HG03354 (cell line): ENCODE results near the gene AFMID.

Experiments used
- ATAC-seq: cut with Tn5 transposase; IDR thresholded peaks from one replicate; pipeline ENCODE4 v1.9.1; 2021; ENCODE audit warnings: mild to moderate bottlenecking; ENCODE audit not compliant: unreplicated experiment, poor library complexity, severe bottlenecking

AFMID gene

DNA sequence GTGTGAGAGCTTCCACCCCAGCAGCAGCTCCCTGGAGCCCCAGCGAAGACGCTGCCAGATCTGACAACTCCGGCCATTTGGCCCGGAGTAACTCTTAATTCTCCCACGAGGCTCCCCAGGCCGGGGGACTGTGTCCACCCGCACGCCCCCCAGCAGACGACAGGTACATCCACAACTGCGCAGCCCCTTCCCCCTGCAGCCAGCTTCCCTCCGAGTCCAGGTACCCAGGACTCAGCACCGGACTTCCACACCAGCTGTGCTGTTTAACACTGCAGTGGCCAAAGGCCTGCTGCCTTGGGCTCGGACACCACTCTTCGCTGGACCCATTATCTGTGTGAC, 11.6 kb upstream of the AFMID start:
- ATAC-seq: no peak

DNA sequence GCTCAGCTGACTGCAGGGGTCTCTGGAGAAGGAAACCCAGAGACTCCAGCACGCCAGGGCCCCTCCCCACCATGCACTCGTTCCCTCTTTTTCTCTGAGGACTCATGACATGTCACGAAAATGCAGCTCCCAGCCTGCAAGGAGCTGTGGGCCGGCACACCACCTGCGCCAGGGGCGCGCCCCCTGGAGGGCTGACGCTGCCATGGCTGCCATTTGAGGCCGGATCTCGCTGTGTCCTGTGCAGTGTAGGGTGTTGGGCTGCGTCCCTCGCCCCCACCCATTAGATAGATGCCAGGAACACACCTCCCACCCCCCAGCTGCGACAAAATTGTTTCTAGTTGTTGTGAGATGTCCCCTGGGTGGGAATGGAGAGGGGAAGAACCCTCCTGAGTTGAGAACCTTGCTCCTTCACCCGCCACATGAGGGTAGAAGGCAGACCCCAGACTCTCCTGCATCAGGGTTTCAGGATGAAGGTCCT, 10.6 kb upstream of the AFMID start:
- ATAC-seq: no peak

DNA sequence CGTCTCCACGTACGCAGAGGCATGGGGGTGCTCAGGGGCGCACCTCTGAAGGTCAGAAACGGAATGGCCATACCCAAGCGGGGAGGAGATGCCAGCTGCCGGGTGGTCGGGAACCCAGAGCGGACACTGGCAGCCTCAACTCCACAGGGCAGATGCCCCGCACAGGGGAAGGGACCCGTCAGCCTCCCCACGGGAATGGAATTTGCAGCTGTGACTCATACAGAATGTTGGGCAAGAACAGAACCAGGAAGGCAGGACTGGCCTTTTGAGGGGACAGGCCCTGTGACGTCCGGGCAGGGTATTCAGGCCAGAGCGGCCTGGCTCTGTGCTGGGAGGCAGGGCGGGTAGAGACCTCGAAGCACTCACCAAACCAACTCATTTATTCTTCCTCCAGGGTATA, 7.8 kb upstream of the AFMID start:
- no peak for ATAC-seq

DNA sequence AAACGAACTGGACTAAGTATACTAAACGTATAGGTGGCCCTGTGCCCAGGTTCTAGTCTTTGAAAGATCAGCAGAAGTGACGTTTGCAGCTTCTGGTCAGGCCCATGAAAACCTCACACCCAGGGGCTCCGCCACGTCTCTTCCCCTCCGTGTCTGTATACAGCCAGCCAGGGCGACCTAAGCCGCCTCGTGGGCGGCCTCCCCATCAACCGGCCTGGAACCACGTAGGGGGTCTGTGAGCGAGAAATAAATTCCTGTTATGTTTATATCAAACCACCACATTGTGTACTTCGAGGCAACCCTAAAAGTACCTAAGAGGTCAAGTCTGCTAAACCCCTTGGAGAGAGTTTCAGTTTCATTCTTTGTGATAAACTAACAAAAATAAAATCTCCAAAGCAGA, 7.1 kb upstream of the AFMID start:
- no peak for ATAC-seq

DNA sequence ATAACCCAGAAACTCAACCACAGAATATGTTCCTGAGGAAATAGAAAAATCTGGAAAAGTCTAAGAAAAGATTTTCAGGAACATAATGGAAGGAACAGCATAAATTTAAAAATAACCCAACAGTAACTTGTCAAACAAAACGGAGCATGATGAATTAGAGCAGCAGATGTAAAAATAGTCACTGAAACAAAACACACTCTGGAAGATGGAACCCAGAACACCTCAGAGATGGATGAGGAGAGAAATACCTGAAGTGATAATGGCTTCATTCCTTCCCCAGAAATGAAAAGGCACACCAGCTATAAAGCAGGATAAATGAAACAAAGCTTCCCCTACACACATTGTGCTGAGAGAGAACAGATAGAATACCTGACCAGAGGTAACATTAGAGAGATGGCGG, 6.7 kb upstream of the AFMID start:
- no peak for ATAC-seq

DNA sequence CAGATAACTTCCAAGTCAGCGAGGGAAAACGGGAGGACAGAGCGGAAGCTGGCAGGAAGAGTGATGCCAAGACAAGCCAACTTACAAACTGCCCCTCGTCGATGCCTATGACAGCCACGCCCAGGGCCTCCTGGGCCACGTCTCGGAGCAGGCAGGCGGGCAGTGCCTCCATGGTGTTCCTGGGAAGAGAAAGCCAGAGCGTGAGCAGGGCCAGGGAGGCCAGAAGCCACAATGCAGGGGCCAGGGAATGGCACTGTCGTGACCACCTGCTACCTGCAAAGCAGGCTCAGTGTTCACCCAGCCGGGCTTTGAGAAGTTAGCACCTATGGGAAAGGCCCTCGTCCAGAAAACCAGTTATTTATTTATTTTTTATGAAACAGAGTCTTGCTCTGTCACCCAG, 4.7 kb upstream of the AFMID start:
- ATAC-seq: no peak

DNA sequence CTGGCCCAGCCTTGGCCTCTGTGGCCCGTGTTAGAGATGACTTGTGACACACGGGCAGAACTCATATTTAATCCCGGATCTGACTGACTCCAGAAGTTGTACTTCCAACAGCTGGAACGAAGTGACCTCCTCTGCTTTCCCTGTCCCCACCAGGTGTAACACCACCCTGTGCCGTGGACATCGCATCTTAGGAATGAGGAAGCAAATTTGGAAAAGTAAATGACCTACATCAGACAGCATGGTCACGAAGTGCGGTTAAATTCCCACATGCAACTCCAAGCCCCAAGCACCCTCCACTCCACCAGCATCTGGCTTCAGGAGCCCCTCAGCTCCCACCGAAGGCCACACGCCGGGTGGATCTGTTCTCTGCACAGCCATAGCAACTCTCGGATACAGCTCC, 3.2 kb upstream of the AFMID start:
- ATAC-seq: no peak

DNA sequence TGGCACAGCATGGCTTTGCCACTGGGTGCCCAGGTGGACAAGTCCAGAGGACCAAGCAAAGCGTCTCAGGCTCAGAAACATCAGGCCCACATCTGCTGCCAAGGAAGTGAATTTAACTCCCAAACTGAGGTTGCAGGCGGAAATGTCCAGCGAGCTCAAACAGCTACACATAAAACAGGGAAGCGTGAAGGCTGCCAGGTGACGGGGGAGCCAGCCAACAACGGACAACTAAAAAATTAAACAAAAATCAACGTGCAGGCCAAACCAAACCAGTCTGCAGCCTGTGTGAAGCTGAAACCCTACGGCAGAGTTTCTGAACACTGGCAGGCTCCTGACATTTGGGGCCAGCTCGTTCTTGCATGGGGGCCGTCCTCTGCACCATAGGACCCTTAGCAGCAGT, 2.8 kb upstream of the AFMID start:
- no peak for ATAC-seq

DNA sequence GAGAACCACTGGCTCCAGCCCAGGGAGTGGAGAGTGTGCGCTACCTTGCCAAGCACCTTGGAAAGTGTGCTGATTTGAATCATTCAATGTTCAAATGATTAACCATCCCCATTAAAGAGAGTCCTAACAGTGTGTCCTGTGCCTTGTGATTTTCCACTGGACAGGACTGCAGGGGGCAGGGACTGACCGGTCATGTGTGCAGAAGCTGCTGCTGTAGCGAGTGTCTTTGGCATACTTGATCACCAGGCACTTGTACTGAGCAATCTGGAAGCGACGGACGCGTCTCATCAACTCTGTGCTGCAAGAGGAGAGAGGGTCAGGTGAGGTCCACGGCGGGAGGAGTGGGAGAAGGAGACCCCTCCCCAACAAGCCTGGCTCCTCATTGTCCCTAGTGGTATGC, 2.3 kb upstream of the AFMID start:
- no peak for ATAC-seq

DNA sequence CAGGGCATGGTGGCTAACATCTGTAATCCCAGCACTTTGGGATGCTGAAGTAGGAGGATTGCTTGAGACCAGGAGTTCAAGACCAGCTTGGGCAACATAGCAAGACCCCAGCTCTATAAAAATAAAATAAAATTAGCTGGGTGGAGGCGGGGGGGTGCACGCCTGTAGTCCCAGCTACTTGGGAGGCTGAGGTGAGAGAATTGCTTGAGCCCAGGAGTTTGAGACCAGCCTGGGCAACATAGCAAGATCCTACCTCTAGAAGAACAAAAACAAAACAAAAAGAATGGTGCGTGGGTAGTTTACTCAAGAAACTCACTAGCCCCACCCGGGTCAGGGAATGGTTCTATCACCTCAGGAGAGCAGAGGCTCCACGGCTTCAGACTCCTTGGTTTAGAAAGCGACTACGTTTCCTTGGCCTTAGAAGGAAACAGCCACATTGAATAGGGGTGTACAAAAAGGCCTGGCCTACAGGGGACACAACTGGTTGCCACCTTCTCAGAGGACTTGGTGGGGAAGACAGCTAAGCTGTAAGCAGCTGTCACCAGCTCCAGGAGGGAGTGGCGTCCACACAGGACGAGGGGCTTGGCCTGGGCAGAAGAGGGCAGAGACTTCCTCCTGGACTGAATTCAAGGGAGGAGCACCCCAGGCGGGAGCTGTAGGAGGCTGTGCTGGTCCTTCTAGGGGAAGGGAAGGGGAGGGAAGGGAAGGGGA, 1.0 kb upstream of the AFMID start:
- ATAC-seq: no peak

DNA sequence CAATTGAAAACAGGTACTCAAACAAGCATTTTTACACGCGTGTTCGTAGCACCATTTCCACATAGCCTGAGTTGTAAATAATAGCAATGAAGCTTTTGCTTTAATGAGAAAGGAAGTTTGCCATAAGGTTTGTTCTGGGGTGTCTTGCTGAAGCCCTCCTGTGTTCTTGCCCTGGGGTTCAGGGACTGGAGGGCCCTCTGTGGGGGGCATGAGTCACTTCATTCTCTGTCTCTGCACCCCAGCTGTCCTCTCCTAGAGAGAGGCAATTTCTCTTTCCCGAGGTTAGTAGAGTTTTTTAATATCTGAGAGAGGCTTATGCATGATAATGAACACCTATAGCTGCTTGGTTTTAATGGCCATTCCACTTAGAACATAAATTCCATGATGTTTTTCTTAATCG, 9.6 kb downstream of the AFMID start:
- no peak for ATAC-seq

DNA sequence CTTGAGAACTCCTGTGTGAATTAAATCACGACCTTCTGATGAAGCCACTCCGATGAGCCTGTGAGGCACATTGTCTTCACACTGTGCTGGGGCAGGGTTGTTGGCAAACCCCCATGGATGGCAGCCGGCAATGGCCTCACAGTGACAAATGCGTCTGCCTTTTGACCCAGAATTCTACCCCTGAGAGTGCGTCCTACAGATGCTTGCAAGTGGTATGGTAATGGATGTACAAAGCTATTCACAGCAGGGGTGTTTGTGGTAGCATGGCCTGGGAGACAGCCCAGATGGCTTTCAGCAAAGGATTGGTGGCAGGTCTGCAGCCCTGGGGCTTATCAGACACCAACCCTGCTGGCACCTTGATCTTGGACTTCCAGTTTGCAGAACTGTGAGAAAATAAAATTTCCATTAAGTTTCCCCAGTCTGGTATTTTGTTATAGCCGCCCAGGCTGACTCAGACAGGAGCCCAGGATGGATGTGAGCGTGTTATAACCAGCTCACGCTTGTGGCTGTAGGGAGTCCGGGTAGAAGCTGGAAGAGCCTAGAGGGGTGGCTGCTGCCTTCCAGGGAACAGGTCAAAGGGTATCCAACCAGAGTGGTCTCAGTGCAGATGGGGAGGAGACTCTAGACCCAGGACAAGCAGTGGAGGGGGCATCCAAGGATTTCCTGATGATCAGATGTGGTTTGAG, 10.1 kb downstream of the AFMID start:
- ATAC-seq: no peak

DNA sequence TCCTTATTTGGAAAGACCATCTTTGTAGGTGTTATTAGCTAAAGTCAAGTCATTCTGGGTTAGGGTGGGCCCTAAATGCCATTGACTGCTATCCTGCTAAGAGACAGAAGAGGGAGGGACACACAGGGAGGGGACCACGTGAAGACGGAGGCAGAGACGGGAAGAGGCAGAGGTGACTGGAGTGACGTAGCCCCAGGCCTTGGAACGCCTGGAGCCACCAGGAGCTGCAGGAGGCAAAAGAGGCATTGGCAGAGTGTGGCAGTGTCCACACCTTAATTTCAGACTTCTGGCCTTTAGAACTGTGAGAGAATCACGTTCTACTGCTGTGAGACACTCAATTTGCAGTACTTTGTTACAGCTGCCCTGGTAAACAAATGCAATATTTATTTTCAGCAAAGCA, 13.3 kb downstream of the AFMID start:
- no peak for ATAC-seq

DNA sequence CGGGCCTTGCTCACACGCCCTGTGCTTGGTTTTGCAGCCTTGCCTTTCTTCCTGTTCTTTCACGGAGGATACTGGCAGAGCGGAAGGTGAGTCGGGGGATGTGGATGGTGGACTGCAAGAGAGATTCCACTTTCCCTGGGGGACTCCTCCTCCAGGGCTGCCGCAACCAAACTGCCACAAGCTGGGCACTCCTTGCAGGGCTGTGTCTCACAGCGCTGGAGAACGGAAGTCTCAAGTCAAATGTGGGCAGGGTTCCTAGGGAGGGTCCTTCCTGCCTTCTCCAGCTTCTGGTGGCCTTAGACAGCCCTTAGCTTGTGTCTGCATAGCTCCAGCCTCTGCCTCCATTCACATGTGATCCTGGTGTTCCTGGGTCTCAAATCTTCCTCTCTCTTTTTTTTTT, 15.5 kb downstream of the AFMID start:
- no peak for ATAC-seq

DNA sequence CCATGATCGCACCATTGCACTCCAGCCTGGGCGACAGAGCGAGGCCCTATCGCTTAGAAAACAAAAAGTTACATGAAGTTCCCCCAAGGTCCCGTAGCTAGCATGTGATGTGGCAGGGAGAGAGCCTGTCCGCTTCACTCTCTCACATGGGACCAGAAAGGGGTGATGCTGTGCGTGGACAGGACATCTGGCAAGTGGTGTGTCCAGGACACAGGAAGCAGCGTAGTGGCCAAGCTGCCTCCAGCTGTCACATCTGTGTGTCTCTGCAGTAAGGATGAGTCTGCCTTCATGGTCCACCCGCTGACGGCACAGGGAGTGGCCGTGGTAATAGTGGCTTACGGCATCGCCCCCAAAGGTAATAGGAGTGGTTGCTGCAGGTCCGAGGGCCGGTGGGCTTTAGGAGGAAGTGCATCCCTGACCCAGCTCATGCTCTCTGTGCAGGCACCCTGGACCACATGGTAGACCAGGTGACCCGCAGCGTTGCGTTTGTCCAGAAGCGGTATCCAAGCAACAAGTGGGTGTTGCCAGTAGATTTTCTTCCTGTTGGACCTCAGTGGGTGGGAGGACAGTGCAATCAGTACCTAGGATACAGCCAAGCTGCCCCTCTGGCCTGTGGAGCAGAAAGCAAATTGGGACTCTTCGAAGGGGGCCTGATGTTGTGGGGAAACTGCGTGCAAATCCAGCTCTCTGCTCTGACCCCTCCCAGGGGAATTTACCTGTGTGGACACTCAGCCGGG, 17.4 kb downstream of the AFMID start:
- no peak for ATAC-seq

DNA sequence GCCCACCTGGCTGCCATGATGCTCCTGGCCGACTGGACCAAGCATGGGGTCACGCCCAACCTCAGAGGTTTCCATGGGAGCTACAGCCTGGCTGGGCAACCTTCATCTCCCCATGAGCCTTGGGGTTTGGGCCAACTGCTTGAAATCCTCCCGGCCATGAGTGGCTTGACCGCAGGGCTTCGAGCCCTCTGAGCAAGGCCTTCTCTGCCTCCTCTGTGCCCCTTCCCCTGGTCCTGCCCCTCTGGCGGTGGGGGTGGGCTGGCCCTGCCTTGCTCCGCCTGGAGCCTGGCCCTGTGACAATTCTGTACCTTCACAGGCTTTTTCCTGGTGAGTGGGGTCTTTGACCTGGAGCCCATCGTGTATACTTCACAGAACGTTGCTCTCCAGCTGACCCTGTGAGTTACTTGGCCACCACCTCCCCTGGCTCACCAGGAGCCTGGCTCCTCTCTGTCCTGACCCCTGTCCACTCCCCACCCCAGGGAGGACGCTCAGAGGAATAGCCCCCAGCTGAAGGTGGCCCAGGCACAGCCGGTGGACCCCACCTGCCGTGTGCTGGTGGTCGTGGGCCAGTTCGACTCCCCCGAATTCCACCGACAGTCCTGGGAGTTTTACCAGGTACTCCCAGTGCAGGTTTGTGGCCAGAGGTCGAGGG, 18.1 kb downstream of the AFMID start:
- ATAC-seq: no peak

DNA sequence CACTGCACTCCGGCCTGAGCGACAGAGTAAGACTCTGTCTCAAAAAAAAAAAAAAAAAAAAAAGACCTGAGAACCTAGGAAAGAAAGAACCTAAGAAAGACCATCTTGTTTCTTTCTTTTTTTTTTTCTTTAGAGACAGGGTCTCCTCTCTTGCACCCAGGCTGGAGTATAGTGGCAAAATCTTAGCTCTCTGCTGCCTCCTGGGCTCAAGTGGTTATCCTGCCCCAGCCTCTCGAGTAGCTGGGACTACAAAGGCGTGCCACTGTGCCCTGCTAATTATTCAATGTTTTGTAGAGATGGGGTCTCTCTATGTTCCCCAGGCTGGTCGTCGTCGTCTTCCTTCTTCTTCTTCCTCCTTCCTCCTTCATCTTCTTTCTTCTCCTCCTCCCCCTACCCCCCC, 19.1 kb downstream of the AFMID start:
- no peak for ATAC-seq

DNA sequence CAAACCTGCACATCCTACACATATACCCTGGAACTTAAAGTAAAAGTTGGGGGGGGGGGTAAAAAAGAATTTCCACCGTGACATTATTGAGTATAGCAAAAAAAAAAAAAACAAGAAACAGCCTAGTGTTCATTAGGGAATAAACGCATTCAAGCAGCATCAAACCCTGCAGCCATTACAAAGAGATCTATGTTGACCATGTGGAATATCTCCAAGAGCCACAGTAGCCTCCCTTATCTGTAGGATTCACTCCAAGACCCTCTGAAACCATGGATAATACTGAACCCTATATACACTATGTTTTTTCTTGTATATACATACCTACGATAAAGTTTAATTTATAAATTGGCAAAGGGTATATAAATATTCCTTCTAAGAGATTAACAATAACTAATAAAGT, 21.3 kb downstream of the AFMID start:
- ATAC-seq: no peak

DNA sequence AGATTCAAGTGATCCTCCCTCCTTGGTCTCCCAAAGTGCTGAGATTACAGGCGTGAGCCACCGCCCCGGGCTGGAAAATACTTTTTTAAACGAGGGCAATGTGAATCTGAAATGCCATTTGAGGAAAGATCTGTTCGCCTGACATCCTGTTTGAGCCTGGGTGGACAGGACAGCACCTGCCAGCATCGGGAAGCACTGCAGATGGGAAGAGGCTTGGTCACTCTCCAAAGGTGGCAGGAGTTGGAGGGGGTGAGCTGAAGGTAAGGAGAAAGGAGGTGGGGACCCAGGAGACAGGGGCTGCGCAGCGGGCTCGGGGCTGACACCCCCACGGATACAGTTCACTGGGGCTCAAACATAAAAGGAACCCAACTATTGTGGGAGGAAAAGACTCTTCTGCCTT, 22.9 kb downstream of the AFMID start:
- ATAC-seq: no peak

DNA sequence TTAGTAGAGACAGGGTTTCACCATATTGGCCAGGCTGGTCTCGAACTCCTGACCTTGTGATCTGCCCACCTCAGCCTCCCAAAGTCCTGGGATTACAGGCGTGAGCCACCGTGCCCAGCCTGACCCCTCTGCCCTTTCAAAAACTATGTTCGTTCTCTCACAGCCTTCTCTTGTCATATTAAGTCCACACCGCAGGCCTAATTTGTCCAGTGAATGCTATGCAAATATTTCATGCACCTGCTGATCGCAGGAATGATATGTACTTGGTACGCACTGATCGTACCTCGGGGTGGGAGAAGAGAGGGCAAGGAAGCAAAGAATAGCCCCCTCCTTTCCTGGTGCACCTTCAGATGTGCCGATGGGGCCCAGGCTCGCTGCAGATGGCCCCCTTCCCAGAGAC, 23.9 kb downstream of the AFMID start:
- ATAC-seq: no peak
